NOMO-1 (cell line): Measurements from ENCODE around the gene ARRDC1.
A peak's percentile ranks its signal among the peaks of the same experiment; 100 is the strongest.

Experiments
- DNase-seq, 2 experiments: peaks; one replicate each; lab custom pipeline; 2025; ENCODE audit not compliant: unreplicated experiment in 2 of 2; lab: John Stamatoyannopoulos, UW

The ARRDC1 gene

GRCh38 chr9:137632230-137633161 lies 27.0 kb downstream of the ARRDC1 start:
- DNase-seq, result no peak

- DNase-seq, result no peak
Observed at GRCh38 chr9:137634016-137634415, 28.5 kb downstream of the ARRDC1 start.

GRCh38 chr9:137638680-137639079 lies 33.2 kb downstream of the ARRDC1 start:
- no peak for DNase-seq

GRCh38 chr9:137639303-137640051 lies 34.0 kb downstream of the ARRDC1 start:
- peak in 1 of 2 experiments; percentile 29 for DNase-seq

GRCh38 chr9:137640862-137641261 lies 35.4 kb downstream of the ARRDC1 start:
- DNase-seq, result no peak

- no peak for DNase-seq
Observed at GRCh38 chr9:137642118-137642601, 36.7 kb downstream of the ARRDC1 start.

- DNase-seq, result no peak
Observed at GRCh38 chr9:137642892-137643291, 37.4 kb downstream of the ARRDC1 start.

- no peak for DNase-seq
Observed at GRCh38 chr9:137643921-137644320, 38.4 kb downstream of the ARRDC1 start.

GRCh38 chr9:137645211-137645610 lies 39.7 kb downstream of the ARRDC1 start:
- DNase-seq, result no peak

GRCh38 chr9:137646341-137646740 lies 40.9 kb downstream of the ARRDC1 start:
- DNase-seq, result no peak

- DNase-seq, result no peak
Observed at GRCh38 chr9:137647096-137647714, 41.7 kb downstream of the ARRDC1 start.

GRCh38 chr9:137648396-137648795 lies 42.9 kb downstream of the ARRDC1 start:
- DNase-seq, result no peak

GRCh38 chr9:137649553-137649952 lies 44.1 kb downstream of the ARRDC1 start:
- DNase-seq, result no peak

GRCh38 chr9:137650259-137650658 lies 44.8 kb downstream of the ARRDC1 start:
- no peak for DNase-seq

- DNase-seq, result no peak
Observed at GRCh38 chr9:137650779-137651178, 45.3 kb downstream of the ARRDC1 start.

- DNase-seq, result no peak
Observed at GRCh38 chr9:137656416-137656815, 50.9 kb downstream of the ARRDC1 start.

- no peak for DNase-seq
Observed at GRCh38 chr9:137657606-137658005, 52.1 kb downstream of the ARRDC1 start.

- no peak for DNase-seq
Observed at GRCh38 chr9:137658781-137659180, 53.3 kb downstream of the ARRDC1 start.

- no peak for DNase-seq
Observed at GRCh38 chr9:137660144-137660543, 54.7 kb downstream of the ARRDC1 start.

- no peak for DNase-seq
Observed at GRCh38 chr9:137663584-137663983, 58.1 kb downstream of the ARRDC1 start.

GRCh38 chr9:137664676-137665075 lies 59.2 kb downstream of the ARRDC1 start:
- no peak for DNase-seq
